ENCODE measurements around the gene FCGR3B.
"Not testable (repeated sequence)": the region's sequence is repeated elsewhere in the genome, so short reads cannot be mapped to it uniquely, and the experiment has no call there.

GRCh38 chr1:161671045-161672020, 40.4 kb upstream of the FCGR3B start:
- TF ChIP-seq CTCF (IDR thresholded peaks at IDR 0.05; ENCODE audit: low read depth, low read length, poor library complexity, severe bottlenecking); EZH2phosphoT487 (IDR thresholded peaks at IDR 0.05; ENCODE audit: borderline replicate concordance, low read length): not testable (repeated sequence)

Data from DOHH2 (cell line).